Activated CD4-positive, CD25-positive, alpha-beta regulatory T cell treated with anti-CD3 and anti-CD28 coated beads, Interleukin-2, amount 50 U/mL, for 24 hours (primary cell): ENCODE data around the gene GPC1.

Experiments used
- ATAC-seq, 2 donors: fragments of 150-1000 bp; cut with Tn5 transposase; one replicate each; pipeline ENCODE4 v1.10.0; 2021; ENCODE audit warnings: mild to moderate bottlenecking in 1 of 2, moderate library complexity in 1 of 2

The GPC1 gene

GRCh38 chr2:240502430-240503121 lies 67.1 kb downstream of the GPC1 start:
- no peak for ATAC-seq

GRCh38 chr2:240503375-240503774 lies 67.9 kb downstream of the GPC1 start:
- ATAC-seq, result no peak

DNA sequence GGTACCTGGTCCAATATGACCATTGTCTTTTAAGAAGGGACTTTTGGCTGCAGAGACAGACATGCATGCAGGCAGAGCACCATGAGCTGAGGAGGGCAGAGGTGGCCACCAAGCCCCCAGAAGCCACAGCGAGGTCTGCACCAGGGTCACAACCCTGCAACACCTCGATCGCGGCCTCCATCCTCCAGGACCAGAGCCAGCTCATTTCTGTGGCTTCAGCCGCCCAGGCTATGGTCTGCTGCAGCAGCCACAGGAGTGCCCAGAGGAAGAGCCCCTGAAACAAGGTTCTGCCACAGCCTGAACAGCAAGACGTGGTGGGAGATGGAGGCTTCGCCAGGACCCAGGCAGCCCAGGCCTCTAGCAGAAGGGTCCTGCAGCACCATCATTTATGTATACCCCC lies 68.4 kb downstream of the GPC1 start:
- ATAC-seq, result no peak

DNA sequence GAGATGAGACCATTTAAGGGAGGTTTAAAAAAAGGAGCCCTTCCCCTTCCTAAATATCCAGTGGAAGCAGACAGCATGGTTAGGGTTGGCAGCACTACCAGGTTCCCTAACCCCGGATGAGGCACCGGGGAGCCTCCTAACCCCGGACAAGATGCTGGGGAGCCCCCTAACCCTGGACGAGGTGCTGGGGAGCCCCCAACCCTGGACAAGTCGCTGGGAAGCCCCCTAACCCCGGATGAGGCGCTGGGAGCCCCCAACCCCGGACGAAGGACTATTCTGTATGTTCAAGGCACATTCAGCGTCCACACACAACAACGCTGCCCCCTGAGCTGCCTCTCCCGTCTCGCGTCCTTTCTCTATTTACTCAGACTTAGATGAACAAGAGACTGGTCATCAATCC lies 70.4 kb downstream of the GPC1 start:
- no peak for ATAC-seq

DNA sequence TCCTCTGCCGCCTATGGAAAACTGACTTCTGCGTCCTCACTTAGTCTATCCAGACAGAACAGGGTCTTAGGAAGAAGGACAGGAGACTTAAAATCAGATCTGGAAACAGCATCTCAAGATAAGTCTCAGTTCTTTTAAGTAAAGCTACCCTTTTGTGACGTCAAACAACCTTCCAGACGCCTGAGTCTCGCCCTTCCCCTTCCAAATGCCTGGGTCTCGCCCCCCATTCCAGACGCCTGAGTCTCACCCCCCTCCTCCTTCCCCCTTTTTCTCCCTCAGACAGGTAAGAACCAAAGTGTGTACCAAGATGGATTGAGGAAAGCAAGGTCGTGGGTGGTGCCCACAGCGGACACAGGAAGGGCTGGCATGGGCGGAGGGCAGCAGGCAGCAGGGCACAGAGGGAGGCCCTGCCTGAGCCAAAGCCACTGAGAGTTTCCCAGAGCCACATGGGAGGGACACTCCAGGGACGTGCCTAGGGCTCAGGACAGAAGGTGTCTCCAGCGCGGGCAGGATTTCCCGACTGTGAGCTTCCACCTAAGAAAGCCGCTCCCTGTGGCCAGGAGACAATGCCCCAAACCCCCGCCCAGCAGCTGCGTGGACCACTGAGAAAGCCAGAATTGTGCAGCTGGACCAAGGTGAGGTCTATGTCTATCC lies 71.1 kb downstream of the GPC1 start:
- ATAC-seq, result no peak

DNA sequence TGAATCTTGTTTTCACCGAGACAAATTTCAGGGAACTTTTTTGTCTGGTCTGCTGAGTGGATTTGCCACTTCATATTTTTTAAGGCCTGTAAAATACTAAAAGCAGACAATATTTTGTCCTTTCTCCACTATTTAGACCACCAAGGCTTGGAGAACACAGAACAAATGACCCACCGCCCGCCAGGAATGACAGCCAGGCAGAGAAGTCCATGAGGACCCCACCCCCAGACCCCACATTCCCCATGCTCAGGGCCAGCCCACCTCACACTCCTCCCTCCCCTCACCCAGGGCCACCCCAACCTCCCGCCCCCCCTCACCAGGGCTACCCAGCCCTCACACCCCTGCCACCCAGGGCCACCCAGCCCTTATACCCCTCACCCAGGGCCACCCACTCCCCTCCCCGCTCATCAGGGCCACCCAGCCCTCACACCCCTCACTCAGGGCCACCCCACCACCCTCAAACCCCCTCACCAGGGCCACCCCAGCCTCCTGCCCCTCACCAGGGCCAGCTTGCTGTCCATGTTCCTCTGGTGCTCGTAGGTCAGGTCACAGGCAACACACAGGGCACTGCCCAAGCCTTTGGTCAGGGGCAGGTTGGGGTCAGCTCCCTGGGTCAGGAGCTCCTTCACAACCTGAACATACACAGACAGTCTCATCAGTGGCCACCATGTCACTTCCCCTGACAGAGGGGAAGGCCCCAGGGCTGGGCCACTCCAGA lies 71.8 kb downstream of the GPC1 start:
- ATAC-seq, result no peak

DNA sequence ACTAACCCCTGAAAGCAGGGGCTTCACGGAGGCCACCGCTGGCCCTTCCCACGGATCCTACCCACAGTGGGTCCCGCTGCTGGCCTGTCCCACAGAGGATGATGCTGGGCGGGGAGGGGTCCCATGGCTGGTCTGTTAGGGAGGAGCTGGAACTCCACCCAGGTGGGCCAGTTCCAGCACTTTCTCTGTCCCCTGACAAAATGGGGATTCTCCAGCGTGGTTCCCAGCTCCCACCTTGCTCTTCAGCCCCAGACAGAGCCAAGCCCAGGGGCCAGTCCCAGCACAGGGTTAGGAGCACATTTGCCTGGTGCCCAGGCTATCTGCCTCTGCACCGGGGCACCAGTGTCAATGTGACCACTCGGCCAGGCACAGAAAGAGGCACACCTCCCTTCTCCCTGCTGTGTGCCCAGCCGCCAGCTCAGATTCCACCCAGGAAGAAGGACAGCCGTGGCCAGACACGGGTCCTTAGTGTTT lies 72.4 kb downstream of the GPC1 start:
- ATAC-seq, result no peak

DNA sequence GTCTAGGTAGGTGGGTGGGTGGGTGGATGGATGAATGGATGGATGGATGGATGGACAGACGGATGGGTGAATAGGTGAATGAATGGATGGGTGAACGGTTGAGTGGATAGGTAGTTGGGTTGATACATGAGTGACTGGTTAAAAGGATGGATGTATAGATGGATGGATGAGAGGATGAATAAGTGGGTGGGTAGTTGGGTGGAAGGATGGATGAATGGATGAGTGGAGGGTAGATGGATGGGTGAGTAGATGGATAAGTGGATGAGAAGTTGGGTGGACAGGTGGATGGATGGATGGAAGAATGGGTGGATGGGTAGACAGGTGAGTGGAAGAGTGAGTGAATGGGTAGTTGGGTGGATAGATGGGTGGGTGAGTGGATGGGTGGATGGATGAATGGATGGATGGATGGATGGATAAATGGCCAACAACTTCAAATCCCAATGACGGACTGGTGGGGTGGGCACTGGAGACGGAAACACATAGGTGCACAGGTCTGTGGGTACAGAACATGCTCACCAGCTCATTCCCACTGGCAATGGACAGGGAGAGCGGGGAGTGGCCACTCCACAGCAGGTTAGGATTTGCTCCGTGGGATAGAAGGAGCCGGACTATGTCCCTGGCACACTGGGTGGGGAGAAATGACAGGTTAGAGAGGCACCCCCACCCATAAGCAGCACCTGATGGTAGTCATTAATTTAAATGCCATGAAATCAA lies 73.5 kb downstream of the GPC1 start:
- ATAC-seq, result no peak

- ATAC-seq, result no peak
These were observed 74.4 kb downstream of the GPC1 start for GRCh38 chr2:240509667-240510512.

GRCh38 chr2:240510513-240511210 lies 75.2 kb downstream of the GPC1 start:
- ATAC-seq, result no peak

DNA sequence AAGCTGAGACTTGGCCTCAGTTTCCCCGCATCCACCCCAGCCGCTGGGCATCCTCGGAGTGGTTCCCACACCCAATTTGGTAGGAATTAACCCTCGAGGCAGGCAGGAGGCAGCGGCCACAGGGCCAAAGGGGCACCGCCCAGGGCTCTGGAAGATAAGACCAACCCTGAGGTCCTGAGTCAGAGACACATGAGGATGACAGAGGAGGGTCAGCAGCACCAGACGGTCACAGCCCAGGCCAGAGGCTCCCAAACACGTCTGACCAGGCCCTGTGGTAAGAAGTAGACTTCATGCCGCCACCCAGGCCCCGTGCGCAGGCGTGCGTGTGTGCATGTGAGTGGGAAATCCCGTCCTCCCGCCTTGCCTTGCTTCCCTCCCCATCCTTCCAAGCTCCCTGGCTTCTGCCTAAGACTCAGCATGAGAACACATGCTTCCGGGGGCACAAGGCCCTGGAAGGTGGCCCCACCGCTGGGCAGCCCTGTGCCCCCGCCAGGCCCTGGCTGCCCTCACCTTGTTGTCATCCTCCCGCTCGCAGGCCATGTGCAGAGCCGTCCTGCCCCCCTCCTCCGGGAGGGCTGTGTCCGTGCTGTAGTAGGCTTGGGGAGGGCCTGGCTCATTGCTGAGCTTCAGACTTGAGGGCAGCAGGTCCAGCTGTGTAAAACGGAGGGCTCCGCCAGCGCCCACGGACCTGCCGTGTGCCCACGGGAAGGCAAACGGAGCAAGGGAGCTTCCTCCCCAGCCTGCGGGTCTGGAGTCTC lies 76.1 kb downstream of the GPC1 start:
- ATAC-seq, result no peak

- no peak for ATAC-seq
These were observed 76.6 kb downstream of the GPC1 start for GRCh38 chr2:240512109-240512485.

DNA sequence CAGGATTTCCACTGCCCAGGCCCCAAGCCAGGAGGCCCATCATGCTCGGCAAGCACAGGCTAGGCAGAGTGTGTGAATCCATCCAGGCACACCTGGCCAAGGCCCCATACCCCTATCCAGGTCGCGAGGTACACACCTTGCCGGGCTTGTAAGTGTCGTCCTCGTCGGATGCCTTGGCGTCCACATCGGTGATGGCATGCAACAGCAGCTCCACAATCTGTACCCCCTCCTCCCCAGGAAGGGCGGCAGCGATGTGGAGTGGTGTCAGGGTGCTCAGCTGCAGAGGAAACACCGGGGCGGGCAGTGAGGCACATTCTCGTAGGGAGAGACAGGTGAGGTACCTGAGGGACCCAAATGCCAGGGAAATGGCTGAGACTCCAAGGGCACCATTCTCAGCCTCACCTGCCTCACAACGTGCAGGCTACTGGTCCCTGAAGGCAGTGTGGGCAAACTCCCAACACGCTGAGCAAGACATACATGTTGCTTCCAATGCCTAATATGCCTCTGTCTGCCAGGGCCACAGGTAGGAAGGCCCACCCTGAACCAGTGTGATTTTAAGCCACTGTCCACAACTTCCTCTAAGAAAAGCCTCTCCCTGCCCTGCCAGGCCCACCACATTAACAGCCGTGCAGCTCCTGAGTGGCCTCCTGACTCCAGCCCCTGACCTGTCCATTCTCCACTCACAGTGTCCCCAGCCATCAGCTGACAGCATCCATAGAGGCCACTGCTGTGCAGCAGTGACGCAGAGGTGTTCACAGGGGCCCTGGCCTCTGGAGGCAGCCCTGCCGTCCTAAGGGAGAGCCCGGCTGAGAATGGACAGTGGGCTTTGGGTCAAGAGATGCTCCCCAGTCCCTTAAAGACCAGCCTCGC lies 77.4 kb downstream of the GPC1 start:
- no peak for ATAC-seq

GRCh38 chr2:240513549-240514287 lies 78.3 kb downstream of the GPC1 start:
- ATAC-seq, result peak; percentile 99

DNA sequence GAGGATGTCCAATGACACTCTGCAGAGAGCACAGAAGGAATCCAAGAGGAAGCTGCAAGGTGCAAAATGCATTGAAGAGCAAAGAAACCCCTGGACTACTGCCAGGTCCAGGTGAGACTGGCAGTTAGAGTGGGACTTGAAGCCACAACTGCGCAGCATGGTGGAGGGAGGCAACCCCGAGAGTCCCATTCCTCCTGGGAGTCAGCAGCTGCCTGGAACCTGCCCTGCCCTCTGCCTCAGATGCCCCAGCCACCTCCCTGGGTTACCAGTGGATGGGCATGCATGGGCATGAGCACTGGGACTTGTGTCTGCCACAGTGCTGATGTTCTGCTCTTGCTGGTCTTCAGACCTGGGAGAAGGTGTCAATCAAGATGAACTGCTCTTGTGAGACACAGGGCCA lies 79.2 kb downstream of the GPC1 start:
- no peak for ATAC-seq

- no peak for ATAC-seq
These were observed 81.9 kb downstream of the GPC1 start for GRCh38 chr2:240517342-240517741.
